ENCODE results near the gene NUTM2G.

- no peak for TF ChIP-seq CTCF (IDR thresholded peaks at IDR 0.05; ENCODE audit: poor library complexity)
- TF ChIP-seq EZH2 (IDR thresholded peaks at IDR 0.05; ENCODE audit: borderline replicate concordance) = no peak
Observed at GRCh38 chr9:96883922-96884321, 44.7 kb upstream of the NUTM2G start.
